Liver (tissue), 9 donors: ENCODE measurements around the gene FIBP. TPM values are rescaled to one million over a fixed set of nuclear protein-coding genes. Genes with fewer than 3 reads are reported as not detected.

Experiments
- DNase-seq: peaks from one replicate; pipeline ENCODE4 v3.0.0-alpha.2; 2017; ENCODE audit warnings: low spot score
- H3K27ac ChIP-seq, 2 donors: one replicate each; pipeline ENCODE4 v1.7.0; 2013; ENCODE audit warnings: inconsistent platforms in 2 of 2, low read length in 2 of 2, control low read depth in 1 of 2, low read depth in 1 of 2, mild to moderate bottlenecking in 1 of 2
- H3K27me3 ChIP-seq, 4 donors: one replicate each; pipeline versions ENCODE4 v1.6.1 to v1.7.0; 2013; ENCODE audit warnings: low read length in 3 of 4, inconsistent platforms in 1 of 4, mild to moderate bottlenecking in 1 of 4, moderate library complexity in 1 of 4; ENCODE audit not compliant: control insufficient read depth in 4 of 4, insufficient read depth in 4 of 4
- H3K36me3 ChIP-seq, 4 donors: one replicate each; pipeline versions ENCODE4 v1.6.1 to v1.7.0; 2013; ENCODE audit warnings: low read length in 3 of 4, mild to moderate bottlenecking in 3 of 4, low read depth in 1 of 4, moderate library complexity in 1 of 4; ENCODE audit not compliant: control insufficient read depth in 4 of 4, insufficient read depth in 3 of 4
- H3K4me1 ChIP-seq, 4 donors: one replicate each; pipeline versions ENCODE4 v1.6.1 to v1.7.0; 2013; ENCODE audit warnings: low read length in 3 of 4, mild to moderate bottlenecking in 3 of 4, moderate library complexity in 1 of 4; ENCODE audit not compliant: control insufficient read depth in 4 of 4, insufficient read depth in 4 of 4
- H3K4me3 ChIP-seq, 3 donors: one replicate each; pipeline versions ENCODE4 v1.6.1 to v1.7.0; 2013; ENCODE audit warnings: low read length in 3 of 3, control low read depth in 1 of 3, low read depth in 1 of 3, mild to moderate bottlenecking in 1 of 3
- H3K9ac ChIP-seq, 2 donors: one replicate each; pipeline ENCODE4 v1.7.0; 2013; ENCODE audit warnings: low read length in 2 of 2, mild to moderate bottlenecking in 2 of 2, moderate library complexity in 2 of 2, control low read depth in 1 of 2, low read depth in 1 of 2
- H3K9me3 ChIP-seq, 4 donors: one replicate each; pipeline versions ENCODE4 v1.6.1 to v1.7.0; 2013; ENCODE audit warnings: low read length in 3 of 4; ENCODE audit not compliant: control insufficient read depth in 4 of 4
- ATF3 ChIP-seq: IDR thresholded peaks from 2 replicates; pipeline ENCODE4 v1.6.1; 2016; ENCODE audit warnings: antibody characterized with exemption
- FOXA1 ChIP-seq: IDR thresholded peaks from 2 replicates; pipeline ENCODE4 v1.6.1; 2016; ENCODE audit warnings: antibody characterized with exemption
- FOXA2 ChIP-seq: IDR thresholded peaks from 2 replicates; pipeline ENCODE4 v1.6.1; 2016; ENCODE audit warnings: antibody characterized with exemption
- GABPA ChIP-seq, 2 donors: IDR thresholded peaks in 1 of 2; conservative IDR thresholded peaks in 1 of 2; 2 replicates each; pipeline ENCODE4 v1.6.1; 2016; ENCODE audit warnings: antibody characterized with exemption in 2 of 2, mild to moderate bottlenecking in 1 of 2, moderate library complexity in 1 of 2
- HNF4A ChIP-seq, 2 donors: conservative IDR thresholded peaks; 2 replicates each; pipeline ENCODE4 v1.6.1; 2016; ENCODE audit warnings: antibody characterized with exemption in 2 of 2, mild to moderate bottlenecking in 2 of 2
- HNF4G ChIP-seq: IDR thresholded peaks from 2 replicates; pipeline ENCODE4 v1.6.1; 2016; ENCODE audit warnings: antibody characterized with exemption
- NR2F2 ChIP-seq: IDR thresholded peaks from 2 replicates; pipeline ENCODE4 v1.6.1; 2016; ENCODE audit warnings: antibody characterized with exemption
- RAD21 ChIP-seq, 2 donors: IDR thresholded peaks; 2 replicates each; pipeline ENCODE4 v1.6.1; 2016; ENCODE audit warnings: antibody characterized with exemption in 2 of 2, mild to moderate bottlenecking in 2 of 2
- REST ChIP-seq: IDR thresholded peaks from 2 replicates; pipeline ENCODE4 v1.6.1; 2016; ENCODE audit warnings: antibody characterized with exemption, mild to moderate bottlenecking
- SP1 ChIP-seq: IDR thresholded peaks from 2 replicates; pipeline ENCODE4 v1.6.1; 2018; ENCODE audit warnings: antibody characterized with exemption, mild to moderate bottlenecking
- TAF1 ChIP-seq: conservative IDR thresholded peaks from 2 replicates; pipeline ENCODE4 v1.6.1; 2016; ENCODE audit warnings: antibody characterized with exemption, mild to moderate bottlenecking
- YY1 ChIP-seq: IDR thresholded peaks from 2 replicates; pipeline ENCODE4 v1.6.1; 2016; ENCODE audit warnings: antibody characterized with exemption, mild to moderate bottlenecking
- WGBS: extraction: QIAGEN DNeasy Blood & Tissue Kit; methylation state at CpG from one replicate; pipeline ENCODE4 v1.1.7; 2013; 5-methylcytosine and 5-hydroxymethylcytosine counted together
- polyA plus RNA-seq, 2 donors: library from polyadenylated mRNA; stranded (reverse) in 1 of 2; unstranded in 1 of 2; fragments of 200-250 nt in 1 of 2; fragments of >200 nt in 1 of 2; fragmentation: Nextera tagmentation in 1 of 2; extraction: Ambion mirVana in 1 of 2; gene quantifications; one replicate each; pipeline versions ENCODE4 v1.2.1 to v1.2.3, GENCODE V29; 2013 to 2015
- total RNA-seq, 2 donors: library from RNA; depleted of rRNA; stranded (reverse); fragments of >200 nt; gene quantifications; one replicate each; pipeline ENCODE4 v1.2.3, GENCODE V29; 2014
- TF ChIP-seq, protein P1 (sequence below): fragments of 150-350 bp; IDR thresholded peaks from 2 replicates; pipeline ENCODE4 v1.5.1; 2017; ENCODE audit warnings: improper control_type of control experiment, low read depth, low read length; ENCODE audit not compliant: missing input control
- TF ChIP-seq, protein P2 (sequence below): IDR thresholded peaks from 2 replicates; pipeline ENCODE4 v1.6.1; 2016; ENCODE audit warnings: antibody characterized with exemption
- TF ChIP-seq, protein P3 (sequence below): IDR thresholded peaks from 2 replicates; pipeline ENCODE4 v1.6.1; 2016; ENCODE audit warnings: antibody characterized with exemption
- donor health status: healthy.
- donor health status: healthy.
- donor health status: healthy.
- donor health status: healthy.
- donor health status: healthy.

FIBP gene
- total and polyA plus RNA-seq, 4 donors, result 23.7 to 45.4 (median 29.1) TPM

GRCh38 chr11:65882120-65883057 is 5.9 kb downstream of the FIBP start:
- Histone ChIP-seq H3K9ac (no peak overlapping the region), H3K4me1 (peaks cover 0 to 11% (median 2%) of the 10 kb centered on the region in 4 donors), H3K27ac (no peak overlapping the region), H3K36me3 (peaks cover 2 to 12% (median 3%) of the 10 kb centered on the region in 4 donors), H3K4me3 (no peak overlapping the region), H3K27me3 (no peaks in the 10 kb centered on the region), H3K9me3 (no peaks in the 10 kb centered on the region)
- TF ChIP-seq FOXA1 (no peak), FOXA2 (no peak), YY1 (no peak), TAF1 (no peak), SP1 (no peak), HNF4A (conservative IDR thresholded peaks at IDR 0.05) (no peak), NR2F2 (no peak), REST (no peak), GABPA (IDR thresholded peaks at IDR 0.05 in 1 of 2, conservative IDR thresholded peaks at IDR 0.05 in 1 of 2) (no peak)
- TF ChIP-seq, protein P1, sequence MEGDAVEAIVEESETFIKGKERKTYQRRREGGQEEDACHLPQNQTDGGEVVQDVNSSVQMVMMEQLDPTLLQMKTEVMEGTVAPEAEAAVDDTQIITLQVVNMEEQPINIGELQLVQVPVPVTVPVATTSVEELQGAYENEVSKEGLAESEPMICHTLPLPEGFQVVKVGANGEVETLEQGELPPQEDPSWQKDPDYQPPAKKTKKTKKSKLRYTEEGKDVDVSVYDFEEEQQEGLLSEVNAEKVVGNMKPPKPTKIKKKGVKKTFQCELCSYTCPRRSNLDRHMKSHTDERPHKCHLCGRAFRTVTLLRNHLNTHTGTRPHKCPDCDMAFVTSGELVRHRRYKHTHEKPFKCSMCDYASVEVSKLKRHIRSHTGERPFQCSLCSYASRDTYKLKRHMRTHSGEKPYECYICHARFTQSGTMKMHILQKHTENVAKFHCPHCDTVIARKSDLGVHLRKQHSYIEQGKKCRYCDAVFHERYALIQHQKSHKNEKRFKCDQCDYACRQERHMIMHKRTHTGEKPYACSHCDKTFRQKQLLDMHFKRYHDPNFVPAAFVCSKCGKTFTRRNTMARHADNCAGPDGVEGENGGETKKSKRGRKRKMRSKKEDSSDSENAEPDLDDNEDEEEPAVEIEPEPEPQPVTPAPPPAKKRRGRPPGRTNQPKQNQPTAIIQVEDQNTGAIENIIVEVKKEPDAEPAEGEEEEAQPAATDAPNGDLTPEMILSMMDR, result no peak
- TF ChIP-seq, protein P2, sequence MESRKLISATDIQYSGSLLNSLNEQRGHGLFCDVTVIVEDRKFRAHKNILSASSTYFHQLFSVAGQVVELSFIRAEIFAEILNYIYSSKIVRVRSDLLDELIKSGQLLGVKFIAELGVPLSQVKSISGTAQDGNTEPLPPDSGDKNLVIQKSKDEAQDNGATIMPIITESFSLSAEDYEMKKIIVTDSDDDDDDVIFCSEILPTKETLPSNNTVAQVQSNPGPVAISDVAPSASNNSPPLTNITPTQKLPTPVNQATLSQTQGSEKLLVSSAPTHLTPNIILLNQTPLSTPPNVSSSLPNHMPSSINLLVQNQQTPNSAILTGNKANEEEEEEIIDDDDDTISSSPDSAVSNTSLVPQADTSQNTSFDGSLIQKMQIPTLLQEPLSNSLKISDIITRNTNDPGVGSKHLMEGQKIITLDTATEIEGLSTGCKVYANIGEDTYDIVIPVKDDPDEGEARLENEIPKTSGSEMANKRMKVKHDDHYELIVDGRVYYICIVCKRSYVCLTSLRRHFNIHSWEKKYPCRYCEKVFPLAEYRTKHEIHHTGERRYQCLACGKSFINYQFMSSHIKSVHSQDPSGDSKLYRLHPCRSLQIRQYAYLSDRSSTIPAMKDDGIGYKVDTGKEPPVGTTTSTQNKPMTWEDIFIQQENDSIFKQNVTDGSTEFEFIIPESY, result no peak
- WGBS, result 92% methylated on average over 30 of the region's 30 CpGs
- no peak for DNase-seq

DNA sequence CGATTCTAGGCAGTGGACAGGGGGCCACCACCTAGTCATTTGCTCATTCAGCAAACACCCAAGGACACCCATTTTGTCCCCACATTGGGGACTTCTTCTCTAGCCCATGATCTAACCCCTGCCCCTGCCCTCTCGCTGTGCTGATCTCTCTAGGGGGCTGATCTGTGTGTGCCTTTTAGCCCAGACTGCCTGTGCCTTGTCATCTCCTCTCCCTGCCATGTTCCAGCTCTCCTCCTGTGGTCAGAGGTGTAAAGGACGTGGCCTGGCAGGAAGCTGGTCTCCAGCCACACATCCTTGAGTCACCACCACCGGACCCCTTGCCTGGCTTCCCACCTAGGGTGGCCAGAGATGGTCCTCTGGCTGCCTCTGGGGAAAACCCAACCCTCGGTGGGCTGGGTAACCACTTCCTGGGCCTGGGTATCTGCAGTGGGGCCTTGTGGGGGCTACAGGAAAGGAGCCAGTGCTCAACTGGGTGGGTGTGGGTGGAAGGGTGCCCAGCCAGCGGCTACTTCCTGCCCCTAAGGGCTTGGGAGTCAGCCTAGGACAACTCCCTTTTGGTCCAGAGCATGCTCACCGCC is 7.3 kb downstream of the FIBP start:
- Histone ChIP-seq H3K36me3 (peaks cover 2 to 12% (median 3%) of the 10 kb centered on the region in 4 donors), H3K27ac (no peak overlapping the region), H3K4me3 (no peak overlapping the region), H3K9me3 (no peaks in the 10 kb centered on the region), H3K27me3 (no peaks in the 10 kb centered on the region), H3K4me1 (peaks cover 0 to 9% (median 0%) of the 10 kb centered on the region in 4 donors), H3K9ac (no peak overlapping the region)
- no peak for DNase-seq
- TF ChIP-seq YY1 (no peak), FOXA2 (no peak), ATF3 (no peak), SP1 (no peak), TAF1 (no peak), HNF4G (no peak), RAD21 (IDR thresholded peaks at IDR 0.05) (no peak)
- TF ChIP-seq, protein P1, result no peak
- TF ChIP-seq, protein P3, sequence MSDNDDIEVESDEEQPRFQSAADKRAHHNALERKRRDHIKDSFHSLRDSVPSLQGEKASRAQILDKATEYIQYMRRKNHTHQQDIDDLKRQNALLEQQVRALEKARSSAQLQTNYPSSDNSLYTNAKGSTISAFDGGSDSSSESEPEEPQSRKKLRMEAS, result no peak
- TF ChIP-seq, protein P2, result no peak
- WGBS, result 76% methylated on average over 7 of the region's 7 CpGs
